Parathyroid adenoma (tissue), 2 donors: ENCODE data around the gene ASIC2.

Experiments
- H2AFZ ChIP-seq: fragments of 300-600 bp; sonication (generic); one replicate; pipeline ENCODE4 v1.7.0; 2017; ENCODE audit warnings: antibody characterized with exemption, mild to moderate bottlenecking
- H3K27ac ChIP-seq: fragments of 300-600 bp; sonication (generic); one replicate; pipeline ENCODE4 v1.7.0; 2017
- H3K27me3 ChIP-seq: fragments of 300-600 bp; sonication (generic); one replicate; pipeline ENCODE4 v1.7.0; 2017; ENCODE audit warnings: low read length; ENCODE audit not compliant: control insufficient read depth, insufficient read depth
- H3K36me3 ChIP-seq: fragments of 300-600 bp; sonication (generic); one replicate; pipeline ENCODE4 v1.7.0; 2017; ENCODE audit warnings: low read length; ENCODE audit not compliant: control insufficient read depth, insufficient read depth
- H3K4me1 ChIP-seq: fragments of 300-600 bp; sonication (generic); one replicate; pipeline ENCODE4 v1.7.0; 2017; ENCODE audit warnings: control low read depth
- H3K4me2 ChIP-seq: fragments of 300-600 bp; sonication (generic); one replicate; pipeline ENCODE4 v1.7.0; 2017; ENCODE audit warnings: low read length
- H3K4me3 ChIP-seq: fragments of 300-600 bp; sonication (generic); one replicate; pipeline ENCODE4 v1.7.0; 2017; ENCODE audit warnings: low read depth, low read length
- H3K79me2 ChIP-seq: fragments of 300-600 bp; sonication (generic); one replicate; pipeline ENCODE4 v1.7.0; 2017; ENCODE audit warnings: control low read depth
- H3K9ac ChIP-seq: fragments of 300-600 bp; sonication (generic); one replicate; pipeline ENCODE4 v1.7.0; 2017; ENCODE audit warnings: mild to moderate bottlenecking
- H3K9me3 ChIP-seq: fragments of 300-600 bp; sonication (generic); one replicate; pipeline ENCODE4 v1.7.0; 2017; ENCODE audit warnings: low read length; ENCODE audit not compliant: control insufficient read depth
- CTCF ChIP-seq: fragments of 300-600 bp; sonication (generic); IDR thresholded peaks from one replicate; pipeline ENCODE4 v1.7.0; 2017; ENCODE audit warnings: antibody characterized with exemption, mild to moderate bottlenecking
- donor health status: primary hyperparathyroidism.

The ASIC2 gene

GRCh38 chr17:33202021-33202420 lies 91.1 kb downstream of the ASIC2 start:
- no peak overlapping the region for H3K4me2 ChIP-seq
- H3K4me3 ChIP-seq, result no peak overlapping the region
- H3K9ac ChIP-seq, result no peak overlapping the region
- H3K36me3 ChIP-seq, result no peaks in the 10 kb centered on the region
- TF ChIP-seq CTCF, result no peak
- no peaks in the 10 kb centered on the region for H3K9me3 ChIP-seq
- H3K79me2 ChIP-seq, result no peaks in the 10 kb centered on the region
- no peaks in the 10 kb centered on the region for H3K4me1 ChIP-seq
- no peak overlapping the region for H3K27ac ChIP-seq
- no peak overlapping the region for H2AFZ ChIP-seq
- H3K27me3 ChIP-seq, result no peaks in the 10 kb centered on the region

GRCh38 chr17:33201283-33201682 lies 91.8 kb downstream of the ASIC2 start:
- H3K4me2 ChIP-seq, result no peak overlapping the region
- no peak overlapping the region for H3K9ac ChIP-seq
- H2AFZ ChIP-seq, result no peak overlapping the region
- no peaks in the 10 kb centered on the region for H3K27me3 ChIP-seq
- no peak for TF ChIP-seq CTCF
- no peaks in the 10 kb centered on the region for H3K4me1 ChIP-seq
- no peak overlapping the region for H3K4me3 ChIP-seq
- no peaks in the 10 kb centered on the region for H3K9me3 ChIP-seq
- H3K36me3 ChIP-seq, result no peaks in the 10 kb centered on the region
- H3K79me2 ChIP-seq, result no peaks in the 10 kb centered on the region
- H3K27ac ChIP-seq, result no peak overlapping the region

GRCh38 chr17:33200587-33200986 lies 92.5 kb downstream of the ASIC2 start:
- H3K36me3 ChIP-seq, result no peaks in the 10 kb centered on the region
- no peak overlapping the region for H3K4me3 ChIP-seq
- no peak overlapping the region for H3K4me2 ChIP-seq
- H2AFZ ChIP-seq, result no peak overlapping the region
- no peak for TF ChIP-seq CTCF
- no peaks in the 10 kb centered on the region for H3K79me2 ChIP-seq
- H3K9ac ChIP-seq, result no peak overlapping the region
- no peaks in the 10 kb centered on the region for H3K27me3 ChIP-seq
- H3K9me3 ChIP-seq, result no peaks in the 10 kb centered on the region
- H3K27ac ChIP-seq, result no peak overlapping the region
- H3K4me1 ChIP-seq, result no peaks in the 10 kb centered on the region

- no peaks in the 10 kb centered on the region for H3K4me1 ChIP-seq
- no peaks in the 10 kb centered on the region for H3K9me3 ChIP-seq
- H3K27ac ChIP-seq, result no peak overlapping the region
- H3K36me3 ChIP-seq, result no peaks in the 10 kb centered on the region
- H3K79me2 ChIP-seq, result no peaks in the 10 kb centered on the region
- no peak overlapping the region for H3K9ac ChIP-seq
- TF ChIP-seq CTCF, result no peak
- no peak overlapping the region for H3K4me3 ChIP-seq
- peak overlapping the region; percentile 11 for H2AFZ ChIP-seq
- H3K4me2 ChIP-seq, result no peak overlapping the region
- no peaks in the 10 kb centered on the region for H3K27me3 ChIP-seq
These were observed 93.3 kb downstream of the ASIC2 start for GRCh38 chr17:33199571-33200510.

GRCh38 chr17:33198954-33199353 lies 94.1 kb downstream of the ASIC2 start:
- no peaks in the 10 kb centered on the region for H3K36me3 ChIP-seq
- H3K4me2 ChIP-seq, result no peak overlapping the region
- no peak overlapping the region for H3K27ac ChIP-seq
- TF ChIP-seq CTCF, result no peak
- H2AFZ ChIP-seq, result no peak overlapping the region
- H3K79me2 ChIP-seq, result no peaks in the 10 kb centered on the region
- H3K27me3 ChIP-seq, result no peaks in the 10 kb centered on the region
- no peak overlapping the region for H3K9ac ChIP-seq
- no peaks in the 10 kb centered on the region for H3K4me1 ChIP-seq
- H3K4me3 ChIP-seq, result no peak overlapping the region
- no peaks in the 10 kb centered on the region for H3K9me3 ChIP-seq
